Measurements from ENCODE around the gene KRTAP9-6.
"Not testable (repeated sequence)": the region's sequence is repeated elsewhere in the genome, so short reads cannot be mapped to it uniquely, and the experiment has no call there.

KRTAP9-6 gene

DNA sequence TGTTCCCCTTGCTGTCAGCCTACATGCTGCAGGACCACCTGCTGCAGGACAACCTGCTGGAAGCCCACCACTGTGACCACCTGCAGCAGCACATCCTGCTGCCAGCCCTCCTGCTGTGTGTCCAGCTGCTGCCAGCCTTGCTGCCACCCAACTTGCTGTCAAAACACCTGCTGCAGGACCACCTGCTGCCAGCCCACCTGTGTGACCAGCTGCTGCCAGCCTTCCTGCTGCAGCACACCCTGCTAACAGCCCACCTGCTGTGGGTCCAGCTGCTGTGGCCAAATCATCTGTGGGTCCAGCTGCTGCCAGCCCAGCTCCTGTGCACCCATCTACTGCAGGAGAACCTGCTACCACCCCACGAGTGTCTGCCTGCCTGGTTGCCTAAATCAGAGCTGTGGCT is 6.1 kb downstream of the KRTAP9-6 start:
- in situ Hi-C loops (cut with HindIII; ENCODE audit: low sequenced_read_pairs): not testable (repeated sequence)

DNA sequence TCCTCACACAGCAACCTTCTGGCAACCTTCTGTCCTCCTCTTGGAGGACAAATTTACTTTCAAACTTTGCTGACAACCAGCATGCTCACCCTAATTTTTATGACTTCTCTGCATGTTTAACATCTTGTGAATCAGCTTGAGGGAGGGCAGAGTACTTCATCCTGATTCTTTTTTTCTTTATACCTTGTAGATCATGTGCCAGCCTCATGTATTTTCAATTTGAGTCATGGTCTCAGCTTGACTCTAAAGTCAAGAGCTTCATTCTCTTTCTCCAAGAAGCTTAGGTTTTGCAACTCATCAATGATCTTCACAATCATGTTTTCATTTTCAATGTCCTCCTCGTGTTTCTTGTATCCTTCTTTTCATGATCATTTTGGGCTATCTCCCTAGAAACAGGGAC is 6.7 kb downstream of the KRTAP9-6 start:
- in situ Hi-C loops (cut with HindIII; ENCODE audit: low sequenced_read_pairs): no loop called here

DNA sequence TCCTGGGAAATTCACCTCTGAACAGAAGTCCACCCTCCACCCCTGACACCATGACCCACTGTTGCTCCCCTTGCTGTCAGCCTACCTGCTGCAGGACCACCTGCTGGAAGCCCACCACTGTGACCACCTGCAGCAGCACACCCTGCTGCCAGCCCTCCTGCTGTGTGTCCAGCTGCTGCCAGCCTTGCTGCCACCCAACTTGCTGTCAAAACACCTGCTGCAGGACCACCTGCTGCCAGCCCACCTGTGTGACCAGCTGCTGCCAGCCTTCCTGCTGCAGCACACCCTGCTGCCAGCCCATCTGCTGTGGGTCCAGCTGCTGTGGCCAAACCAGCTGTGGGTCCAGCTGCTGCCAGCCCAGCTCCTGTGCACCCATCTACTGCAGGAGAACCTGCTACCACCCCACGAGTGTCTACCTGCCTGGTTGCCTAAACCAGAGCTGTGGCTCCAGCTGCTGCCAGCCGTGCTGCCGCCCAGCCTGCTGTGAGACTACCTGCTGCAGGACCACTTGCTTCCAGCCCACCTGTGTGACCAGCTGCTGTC is 10.5 kb downstream of the KRTAP9-6 start, which contains the start of gene KRTAP9-7:
TSS of gene KRTAP9-7 (plus strand) at position 51 of the 543 bp plus-strand sequence. CDS start at position 51, 0 bp downstream.
- in situ Hi-C loops (cut with HindIII; ENCODE audit: low sequenced_read_pairs): not testable (repeated sequence)

DNA sequence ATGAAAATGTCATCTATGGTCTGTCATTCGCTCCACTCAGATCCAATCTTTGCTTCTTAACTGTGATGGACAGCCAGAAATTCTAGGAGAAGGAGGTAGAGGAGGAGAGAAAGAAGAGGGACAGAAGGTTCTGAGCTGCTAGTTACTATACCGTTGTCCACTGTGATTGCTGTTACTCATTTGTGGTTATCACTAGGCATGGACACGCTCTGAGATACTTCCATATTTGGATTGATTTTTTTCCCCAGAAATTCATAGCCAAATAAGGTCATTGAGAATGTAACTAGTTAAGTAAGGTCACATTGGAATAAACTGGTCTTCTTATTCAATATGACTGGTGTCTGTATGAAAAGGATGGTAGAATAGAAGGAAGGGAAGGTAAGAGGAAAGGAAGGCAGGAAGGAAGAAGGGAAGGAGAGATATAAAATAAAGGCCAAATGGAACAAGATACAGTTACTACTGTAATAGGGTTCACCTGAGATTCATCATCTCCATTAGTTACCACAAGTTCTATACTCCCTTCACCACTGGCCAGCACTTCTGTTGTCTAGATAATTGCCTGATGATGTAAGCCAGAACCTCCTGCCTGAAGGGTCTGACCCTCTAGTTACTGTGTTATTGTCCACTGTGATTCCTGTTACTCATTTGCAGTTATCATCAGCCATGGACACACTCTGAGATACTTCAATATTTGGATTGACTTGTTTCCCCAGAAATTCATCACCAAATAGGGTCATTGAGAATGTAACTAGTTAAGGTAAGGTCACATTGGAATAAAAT is 13.2 kb downstream of the KRTAP9-6 start:
- in situ Hi-C loops (cut with HindIII; ENCODE audit: low sequenced_read_pairs): no loop called here

DNA sequence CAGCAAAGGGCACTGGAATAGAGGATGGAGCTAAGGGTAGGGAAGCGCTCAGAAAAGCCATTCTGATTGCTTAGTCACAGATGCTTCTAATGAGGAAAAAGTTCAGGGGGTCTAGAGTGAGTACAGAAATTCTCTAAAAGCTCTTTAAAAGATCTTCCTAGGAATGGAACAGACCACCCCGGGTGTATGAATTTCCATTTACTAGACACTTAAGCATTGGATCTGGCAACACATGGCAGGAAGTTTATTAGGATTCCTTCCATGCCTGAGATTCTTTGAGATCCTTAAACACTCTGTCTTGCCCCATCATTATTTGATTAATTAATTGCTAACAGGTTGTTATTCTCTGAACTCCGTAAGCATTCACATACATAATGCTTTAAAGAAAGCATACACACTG is 18.9 kb downstream of the KRTAP9-6 start:
- in situ Hi-C loops (cut with HindIII; ENCODE audit: low sequenced_read_pairs): no loop called here

DNA sequence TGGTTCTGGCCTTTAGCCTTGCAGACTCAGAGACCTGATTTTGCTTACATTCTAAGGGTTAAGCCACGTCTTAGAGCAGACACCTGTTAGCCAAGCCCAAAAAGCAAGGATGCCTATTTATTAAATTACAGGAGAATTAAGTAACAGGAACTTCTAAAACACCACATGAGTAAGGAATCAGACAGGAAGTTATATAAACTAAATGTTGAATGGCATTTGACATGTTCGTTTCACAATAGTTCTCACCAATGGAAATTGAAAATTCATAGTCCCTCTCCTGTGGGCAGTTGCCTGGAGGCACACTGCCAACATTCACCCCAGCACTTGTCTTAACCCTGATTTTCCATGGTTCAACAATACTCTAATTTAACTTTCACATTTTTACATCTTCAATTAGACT is 19.4 kb downstream of the KRTAP9-6 start:
- in situ Hi-C loops (cut with HindIII; ENCODE audit: low sequenced_read_pairs): no loop called here

DNA sequence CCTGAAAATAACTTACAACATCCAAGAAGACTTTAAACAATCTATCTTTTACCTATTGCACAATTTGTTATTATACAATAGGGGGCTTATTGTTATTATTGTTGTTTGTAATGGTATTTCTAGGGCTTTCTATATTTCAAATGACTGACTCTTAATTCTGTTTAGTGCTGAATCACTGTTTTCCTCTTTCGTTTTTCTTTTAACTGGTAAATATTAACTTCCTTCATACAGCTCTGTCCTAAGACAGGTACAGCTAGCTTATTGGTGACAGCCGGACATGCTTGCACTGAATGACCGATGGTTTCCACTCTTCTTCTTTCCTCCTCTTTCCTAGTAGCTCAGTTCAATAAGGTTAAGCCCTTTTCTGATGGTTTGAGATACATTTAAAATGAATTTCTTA is 21.9 kb downstream of the KRTAP9-6 start:
- in situ Hi-C loops (cut with HindIII; ENCODE audit: low sequenced_read_pairs): no loop called here

DNA sequence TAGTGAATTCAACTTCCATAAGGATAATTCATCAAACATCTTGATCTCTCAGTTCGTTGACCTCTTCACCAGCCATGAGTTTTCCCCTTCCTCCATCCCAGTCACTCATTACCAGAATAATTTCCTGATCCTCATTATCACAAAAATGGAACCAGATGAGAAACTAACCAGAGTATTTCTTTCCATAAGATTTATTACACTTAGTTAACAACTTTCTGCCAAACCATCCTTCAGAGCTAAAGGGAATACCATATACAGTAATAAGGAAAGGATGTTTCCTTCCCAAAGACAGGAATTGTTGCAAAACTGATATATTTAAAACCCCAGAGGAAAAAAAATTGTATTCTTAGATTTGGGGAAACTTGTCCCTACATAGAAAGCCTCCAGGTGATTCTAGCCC is 28.8 kb downstream of the KRTAP9-6 start:
- in situ Hi-C loops (cut with HindIII; ENCODE audit: low sequenced_read_pairs): no loop called here

DNA sequence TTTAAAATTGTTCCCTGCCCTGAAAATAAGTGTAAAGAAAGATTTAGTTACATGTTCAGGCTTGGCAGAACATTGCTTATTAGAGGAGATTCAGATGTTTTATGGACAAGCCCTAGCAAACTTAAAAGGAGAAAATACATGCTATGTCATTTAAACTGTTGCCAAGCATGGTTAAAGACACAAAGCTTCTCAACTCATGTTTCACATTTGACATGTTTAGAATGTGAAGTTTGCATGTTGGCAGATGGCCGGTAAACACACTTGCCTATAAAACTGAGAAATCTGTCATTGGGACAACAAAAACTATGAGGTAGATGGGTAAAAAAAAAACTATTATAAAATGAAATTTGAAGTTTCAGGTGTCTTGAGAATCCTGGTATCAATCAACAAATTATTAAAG is 31.7 kb downstream of the KRTAP9-6 start:
- in situ Hi-C loops (cut with HindIII; ENCODE audit: low sequenced_read_pairs): no loop called here

DNA sequence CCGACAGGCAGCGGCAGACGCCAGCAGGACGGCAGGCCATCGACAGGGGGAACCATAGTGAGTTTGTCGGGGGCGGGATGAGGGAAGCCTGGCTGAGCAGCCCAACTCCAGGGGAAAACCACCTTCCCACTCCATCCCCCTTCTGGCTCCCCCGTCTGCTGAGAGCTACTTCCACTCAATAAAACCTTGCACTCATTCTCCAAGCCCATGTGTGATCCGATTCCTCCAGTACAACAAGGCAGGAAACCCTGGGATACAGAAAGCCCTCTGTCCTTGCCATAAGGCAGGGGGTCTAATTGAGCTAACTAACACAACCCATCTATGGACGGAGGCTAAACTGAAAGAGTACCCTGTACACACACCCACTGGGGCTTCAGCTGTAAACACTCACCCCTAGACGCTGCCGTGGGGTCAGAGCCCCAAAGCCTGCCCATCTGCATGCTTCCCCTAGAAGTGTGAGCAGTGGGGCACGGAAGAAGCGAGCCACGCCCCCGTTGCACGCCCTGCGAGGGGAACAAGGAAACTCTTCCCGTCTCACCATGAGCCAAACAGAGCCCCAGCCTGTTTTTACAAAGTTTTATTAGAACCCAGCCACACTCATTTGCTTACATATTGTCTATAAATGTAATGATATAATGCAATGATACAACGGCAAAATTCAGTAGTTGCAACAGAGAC is 33.4 kb downstream of the KRTAP9-6 start:
- in situ Hi-C loops (cut with HindIII; ENCODE audit: low sequenced_read_pairs): no loop called here

DNA sequence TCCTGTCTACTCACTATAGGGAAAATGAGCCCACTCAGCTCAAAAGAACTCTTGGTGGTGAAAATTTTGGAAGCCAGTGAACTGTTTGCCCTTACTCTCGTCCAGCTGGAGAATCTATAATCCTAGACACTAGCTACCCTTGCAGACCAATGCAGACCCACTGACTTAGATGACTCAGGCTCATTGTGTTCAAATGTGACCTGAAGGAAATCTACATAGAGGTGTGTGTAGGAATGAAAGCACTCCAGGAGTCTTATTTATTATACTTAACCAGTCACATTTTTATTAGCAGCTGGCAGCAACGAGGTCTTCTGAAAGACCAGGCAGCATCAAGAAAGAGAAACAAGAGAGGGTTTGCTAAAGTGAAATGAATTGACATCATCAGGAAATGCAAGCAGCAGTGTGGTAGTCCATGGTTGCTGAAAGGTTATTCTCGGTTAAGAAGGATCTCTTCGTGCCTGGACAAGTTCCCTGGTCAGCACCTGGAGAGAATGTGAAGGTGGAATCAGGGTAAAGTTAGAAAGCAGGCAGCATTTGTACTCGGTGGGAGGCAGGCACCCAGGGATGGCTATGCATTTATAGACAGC is 36.1 kb downstream of the KRTAP9-6 start:
- in situ Hi-C loops (cut with HindIII; ENCODE audit: low sequenced_read_pairs): no loop called here

DNA sequence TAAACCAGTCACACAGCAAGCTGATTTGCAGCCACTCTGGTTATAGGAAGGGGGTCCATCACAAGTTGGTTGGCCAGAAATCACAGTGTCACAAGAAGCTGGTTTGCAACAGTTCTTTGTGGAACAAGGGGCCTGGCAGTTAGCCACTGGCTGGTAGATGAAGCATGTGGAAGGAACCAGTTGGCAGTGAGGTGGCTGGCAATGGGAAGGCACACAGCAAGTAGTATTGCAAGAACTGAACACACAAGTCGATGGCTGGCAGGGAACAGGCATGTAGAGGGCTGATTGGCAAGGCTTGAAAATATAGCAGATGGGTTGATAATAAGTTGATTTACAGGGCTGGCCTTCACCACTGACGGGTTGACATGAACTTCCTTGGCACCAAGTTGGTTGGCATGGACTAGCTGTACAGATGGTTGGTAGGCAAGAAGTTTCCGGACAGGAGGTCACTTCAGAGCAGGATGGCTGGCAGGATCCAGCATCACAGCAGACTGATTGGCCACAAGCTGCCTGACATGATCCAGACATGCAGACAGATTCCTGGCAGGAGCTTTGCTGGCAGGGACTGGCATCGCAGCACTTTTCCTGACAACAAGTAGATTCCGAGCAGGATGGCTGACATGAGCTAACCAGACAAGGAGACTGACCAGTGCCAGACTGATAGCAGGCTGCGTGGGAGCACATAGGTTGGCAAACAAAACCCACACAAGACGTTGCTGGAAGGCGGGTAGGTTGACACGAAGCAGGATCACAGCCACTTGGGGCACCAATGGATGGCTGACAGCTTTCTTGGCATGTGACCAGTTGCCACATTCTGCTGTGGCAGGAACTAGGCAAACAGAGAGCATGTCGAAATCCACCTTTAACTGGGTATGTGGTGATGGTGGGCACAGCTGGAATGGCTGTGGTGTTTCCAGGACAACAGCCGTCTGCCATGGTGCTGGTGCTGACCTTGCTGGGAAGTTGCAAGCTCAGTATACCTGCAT is 37.0 kb downstream of the KRTAP9-6 start, which contains the start of gene KRTAP29-1:
TSS of gene KRTAP29-1 (minus strand) at position 936 of the 986 bp plus-strand sequence. CDS start at position 936, 0 bp downstream.
- in situ Hi-C loops (cut with HindIII; ENCODE audit: low sequenced_read_pairs): no loop called here

DNA sequence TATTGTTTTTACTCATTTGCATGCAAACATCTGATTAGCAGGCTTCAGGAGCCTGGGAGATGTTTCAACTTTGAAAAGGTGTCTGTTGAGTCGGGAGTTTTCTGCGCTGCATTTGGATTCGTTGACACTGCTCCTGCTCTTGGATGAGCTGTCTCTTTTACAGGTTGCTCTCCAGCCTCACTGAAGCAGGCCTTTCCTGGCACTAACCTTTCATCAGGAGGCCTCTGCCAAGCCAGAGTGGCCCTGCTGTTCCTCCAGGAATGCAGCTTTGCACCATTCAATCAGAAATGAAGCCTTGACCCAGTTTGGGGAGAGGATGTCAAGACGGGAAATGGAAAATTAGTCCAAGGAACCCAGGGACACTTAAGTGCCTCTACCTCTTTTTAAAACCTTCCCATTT is 37.8 kb downstream of the KRTAP9-6 start:
- in situ Hi-C loops (cut with HindIII; ENCODE audit: low sequenced_read_pairs): no loop called here

DNA sequence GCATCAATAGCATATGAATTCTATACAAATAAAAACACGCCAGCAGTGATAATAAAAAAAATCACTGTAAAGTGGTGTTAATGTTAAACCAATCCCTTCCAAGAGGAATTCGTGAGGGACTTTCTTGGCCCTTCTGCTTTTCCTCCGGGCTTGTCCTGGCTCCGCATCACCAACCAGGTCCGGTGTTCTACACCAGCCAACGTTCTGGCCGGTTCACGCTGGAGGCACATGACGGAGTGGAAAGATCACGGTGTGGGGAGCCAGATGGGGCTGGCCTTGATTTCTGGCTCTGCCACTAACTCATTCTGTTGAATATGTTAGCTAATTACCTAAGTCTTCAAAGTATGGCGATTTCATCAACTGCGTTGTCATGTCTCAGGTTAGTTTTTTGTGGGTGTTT is 38.9 kb downstream of the KRTAP9-6 start:
- in situ Hi-C loops (cut with HindIII; ENCODE audit: low sequenced_read_pairs): no loop called here

DNA sequence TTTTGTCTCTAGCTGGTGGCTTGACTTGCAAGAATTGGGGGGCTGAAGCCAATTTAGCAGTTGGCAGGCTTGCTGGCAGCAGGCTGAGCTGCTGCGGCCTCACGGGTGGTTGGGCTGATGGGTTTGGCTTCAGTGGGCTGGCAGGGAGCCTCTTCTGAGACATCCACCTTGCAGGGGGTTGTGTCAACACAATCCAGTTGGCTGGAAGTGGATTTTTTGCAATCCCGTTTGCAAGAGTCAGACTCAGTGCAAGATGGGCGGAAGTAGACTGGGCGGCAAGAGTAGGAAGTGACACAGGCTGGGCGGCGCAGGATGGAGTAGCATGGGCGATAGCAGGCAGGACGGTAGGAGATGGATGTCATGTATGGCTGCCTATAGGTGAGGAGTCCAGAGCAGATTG is 42.5 kb downstream of the KRTAP9-6 start:
- in situ Hi-C loops (cut with HindIII; ENCODE audit: low sequenced_read_pairs): no loop called here

DNA sequence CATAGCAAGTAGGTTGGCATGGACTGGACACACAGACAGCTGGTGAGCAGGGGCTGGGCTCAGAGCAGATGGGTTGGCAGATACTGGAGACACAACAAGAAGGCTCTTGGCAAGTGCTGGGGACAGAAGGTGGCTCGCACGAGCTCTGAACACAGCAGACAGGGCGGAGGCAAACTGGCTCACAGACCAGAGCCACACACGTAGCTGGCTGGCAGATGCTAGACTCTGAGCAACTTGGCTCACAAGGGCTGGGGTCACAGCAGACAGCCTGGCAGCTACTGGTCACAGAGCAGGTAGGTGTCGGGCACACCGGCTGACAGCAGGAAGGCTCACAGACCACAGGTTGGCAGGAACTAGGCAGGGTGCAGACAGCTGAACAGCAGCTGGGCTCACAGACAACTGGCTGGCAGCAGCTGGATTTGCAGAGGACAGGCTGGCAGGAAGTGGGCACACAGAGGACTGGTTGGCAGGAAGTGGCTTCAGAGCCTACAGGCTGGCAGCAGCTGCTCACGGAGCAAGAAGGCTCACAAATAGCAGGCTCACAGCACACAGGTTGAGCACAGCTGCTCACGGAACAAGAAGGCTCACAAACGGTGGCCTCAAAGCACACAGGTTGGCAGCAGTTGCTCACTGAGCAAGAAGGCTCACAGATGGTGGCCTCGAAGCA is 43.2 kb downstream of the KRTAP9-6 start:
- in situ Hi-C loops (cut with HindIII; ENCODE audit: low sequenced_read_pairs): no loop called here

DNA sequence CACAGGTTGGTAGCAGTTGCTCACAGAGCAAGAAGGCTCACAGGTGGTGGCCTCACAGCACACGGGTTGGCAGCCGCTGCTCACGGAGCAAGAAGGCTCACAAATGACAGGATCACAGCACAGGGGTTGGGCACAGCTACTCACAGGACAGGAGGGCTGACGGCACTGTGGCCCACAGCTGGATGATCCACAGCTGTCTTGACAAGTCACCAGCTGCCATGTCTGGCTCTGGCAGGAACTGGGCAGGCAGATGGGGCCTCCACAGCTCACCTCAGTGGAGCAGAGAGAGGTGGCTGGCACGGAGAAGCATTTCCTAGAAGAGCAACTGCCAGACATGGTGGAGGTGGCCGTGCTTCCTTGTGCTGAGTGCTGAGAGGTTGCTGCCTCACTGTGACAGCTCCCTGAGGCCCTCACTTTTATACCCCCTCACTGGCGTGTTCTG is 43.8 kb downstream of the KRTAP9-6 start, which contains the start of gene KRTAP16-1:
TSS of gene KRTAP16-1 (minus strand) at position 392 of the 442 bp plus-strand sequence. CDS start at position 336, 56 bp downstream.
- in situ Hi-C loops (cut with HindIII; ENCODE audit: low sequenced_read_pairs): no loop called here

DNA sequence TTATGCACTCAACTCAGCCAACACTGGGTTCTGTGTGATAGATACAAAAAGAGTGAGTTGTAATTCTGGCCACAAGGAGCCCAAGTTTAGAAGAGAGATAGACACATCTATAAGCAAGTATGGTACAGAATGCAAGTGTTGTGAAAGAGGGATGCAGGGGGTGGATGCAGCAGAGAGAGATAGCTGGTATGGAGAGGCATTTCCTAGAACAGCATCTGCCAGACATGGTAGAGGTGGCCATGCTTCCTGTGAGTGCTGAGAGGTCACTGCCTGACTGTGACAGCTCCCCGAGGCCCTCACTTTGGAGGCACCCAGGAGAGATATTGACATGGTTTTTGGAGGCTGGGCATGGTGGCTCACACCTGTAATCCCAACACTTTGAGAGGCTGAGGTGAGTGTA is 45.9 kb downstream of the KRTAP9-6 start:
- in situ Hi-C loops (cut with HindIII; ENCODE audit: low sequenced_read_pairs): no loop called here

DNA sequence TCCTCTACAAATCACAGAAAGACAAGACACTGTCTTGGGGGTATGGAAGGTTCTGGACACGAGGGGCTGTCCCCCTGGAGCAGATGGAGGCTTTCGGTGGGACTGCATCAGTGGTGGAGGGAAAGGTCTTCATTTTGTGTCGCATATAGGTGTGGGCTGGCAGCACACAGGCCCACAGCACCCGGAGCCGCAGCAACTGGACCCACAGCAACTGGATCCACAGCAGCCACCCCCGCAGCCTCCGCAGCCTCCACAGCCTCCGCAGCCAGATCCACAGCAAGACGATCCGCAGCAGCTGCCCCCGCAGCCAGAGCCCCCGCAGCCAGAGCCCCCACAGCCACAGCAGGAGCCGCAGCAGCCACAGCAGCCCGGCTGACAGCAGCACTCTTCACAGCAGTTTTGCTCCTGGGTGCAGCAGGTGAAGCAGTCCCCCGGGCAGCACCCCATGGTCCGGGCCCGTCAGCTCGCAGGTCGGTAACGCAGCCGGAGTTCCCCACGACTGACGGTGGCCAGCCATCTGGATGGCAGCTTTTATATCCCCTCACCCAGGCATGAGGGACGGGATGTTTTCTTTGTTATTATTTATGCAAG is 50.1 kb downstream of the KRTAP9-6 start, which contains the start of gene KRTAP17-1:
TSS of gene KRTAP17-1 (minus strand) at position 507 of the 591 bp plus-strand sequence. CDS start at position 447, 60 bp downstream.
- in situ Hi-C loops (cut with HindIII; ENCODE audit: low sequenced_read_pairs): no loop called here
